HEK293T (cell line): ENCODE measurements around the gene PATE1.

Source experiments
- CTCF ChIA-PET: fragments of 350-600 bp; formaldehyde crosslinking; extraction: SDS; loops from one replicate; lab custom pipeline; 2021; ENCODE audit warnings: antibody characterized with exemption, inconsistent platforms; lab: Yijun Ruan, JAX
- POLR2A ChIA-PET: fragments of 350-600 bp; formaldehyde crosslinking; extraction: SDS; loops from one replicate; lab custom pipeline; 2020; ENCODE audit warnings: antibody characterized with exemption, inconsistent platforms; lab: Yijun Ruan, JAX
- DNase-seq: peaks from one replicate; pipeline ENCODE4 v3.0.0; 2012; ENCODE audit warnings: mixed read lengths; ENCODE audit errors: extremely low spot score
- ARNT ChIP-seq: fragments of 450-650 bp; IDR thresholded peaks from 2 replicates; pipeline ENCODE4 v1.6.1; 2017; ENCODE audit warnings: mild to moderate bottlenecking
- BHLHE40 ChIP-seq: fragments of 450-650 bp; IDR thresholded peaks from 2 replicates; pipeline ENCODE4 v1.6.1; 2016; ENCODE audit warnings: mild to moderate bottlenecking, moderate library complexity, borderline replicate concordance
- CTBP1 ChIP-seq: fragments of 450-650 bp; IDR thresholded peaks from 2 replicates; pipeline ENCODE4 v1.6.1; 2016; ENCODE audit warnings: borderline replicate concordance
- ELF4 ChIP-seq: fragments of 450-650 bp; IDR thresholded peaks from 2 replicates; pipeline ENCODE4 v1.6.1; 2017; ENCODE audit warnings: antibody characterized with exemption
- FOXA1 ChIP-seq: fragments of 450-650 bp; IDR thresholded peaks from 2 replicates; pipeline ENCODE4 v1.6.1; 2016; ENCODE audit warnings: mild to moderate bottlenecking
- FOXK2 ChIP-seq: fragments of 450-650 bp; IDR thresholded peaks from 2 replicates; pipeline ENCODE4 v1.6.1; 2016; ENCODE audit warnings: mild to moderate bottlenecking
- FOXM1 ChIP-seq: fragments of 450-650 bp; IDR thresholded peaks from 2 replicates; pipeline ENCODE4 v1.6.1; 2017; ENCODE audit warnings: mild to moderate bottlenecking, borderline replicate concordance
- HDGF ChIP-seq: fragments of 450-650 bp; IDR thresholded peaks from 2 replicates; pipeline ENCODE4 v1.6.1; 2017; ENCODE audit warnings: antibody characterized with exemption, borderline replicate concordance
- L3MBTL2 ChIP-seq: fragments of 450-650 bp; conservative IDR thresholded peaks from 2 replicates; pipeline ENCODE4 v1.6.1; 2016; ENCODE audit warnings: mild to moderate bottlenecking
- LEF1 ChIP-seq: fragments of 450-650 bp; IDR thresholded peaks from 2 replicates; pipeline ENCODE4 v1.6.1; 2017; ENCODE audit warnings: mild to moderate bottlenecking, borderline replicate concordance
- NFRKB ChIP-seq: fragments of 450-650 bp; IDR thresholded peaks from 2 replicates; pipeline ENCODE4 v1.6.1; 2016; ENCODE audit warnings: mild to moderate bottlenecking, moderate library complexity
- PKNOX1 ChIP-seq: fragments of 450-650 bp; IDR thresholded peaks from 2 replicates; pipeline ENCODE4 v1.6.1; 2016
- SP1 ChIP-seq: fragments of 450-650 bp; IDR thresholded peaks from 2 replicates; pipeline ENCODE4 v1.6.1; 2017
- SUZ12 ChIP-seq: fragments of 450-650 bp; IDR thresholded peaks from 2 replicates; pipeline ENCODE4 v1.6.1; 2016; ENCODE audit warnings: mild to moderate bottlenecking
- TARDBP ChIP-seq: fragments of 450-650 bp; IDR thresholded peaks from 2 replicates; pipeline ENCODE4 v1.6.1; 2016
- ZNF384 ChIP-seq: fragments of 450-650 bp; IDR thresholded peaks from 2 replicates; pipeline ENCODE4 v1.6.1; 2016

The PATE1 gene

DNA sequence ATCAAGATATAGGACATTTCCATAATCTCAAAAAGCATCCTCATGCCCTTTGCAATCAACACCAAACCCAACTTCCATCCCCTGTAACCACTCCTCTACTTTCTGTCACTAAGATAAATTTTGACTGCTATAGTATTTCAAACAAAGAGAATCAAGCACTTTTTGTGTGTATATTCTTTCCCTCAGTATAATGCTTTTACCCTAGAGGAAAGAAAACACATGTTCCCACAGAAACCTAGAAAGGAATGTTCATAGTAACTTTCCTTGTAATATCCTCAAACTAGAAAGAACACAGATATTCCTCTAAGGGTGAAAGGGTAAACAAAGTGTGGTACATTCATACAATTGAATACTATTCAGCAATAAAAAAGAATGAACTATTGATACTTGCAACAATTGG lies 5.5 kb upstream of the PATE1 start:
- ChIA-PET CTCF (interaction anchor here (0.6 kb wide), 1 partner anchor 81 kb away, joined by 4 read pairs; no protein-coding TSS in a partner anchor), POLR2A (no interaction called here)
- no peak for TF ChIP-seq HDGF
- TF ChIP-seq FOXM1 = no peak
- no peak for TF ChIP-seq L3MBTL2
- DNase-seq = no peak

DNA sequence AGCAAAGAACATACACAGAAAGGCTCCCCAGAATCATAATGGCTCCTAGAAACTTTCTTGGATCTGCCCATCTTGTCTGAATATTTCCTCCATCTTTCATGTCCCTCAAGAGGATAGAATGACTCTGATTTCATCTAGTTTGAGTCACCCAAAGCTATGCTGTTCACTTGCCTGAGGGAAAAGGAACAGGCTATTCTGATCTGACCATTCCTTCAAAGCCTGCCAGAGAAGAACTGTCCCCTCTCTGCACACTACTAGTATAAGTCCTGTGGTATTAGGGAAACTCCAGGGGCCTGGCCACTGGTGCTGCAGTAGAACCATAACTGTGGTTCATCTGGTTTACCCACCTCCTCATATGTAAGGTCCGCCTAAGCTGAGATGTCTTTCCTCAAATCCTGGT lies 2.4 kb upstream of the PATE1 start:
- no peak for DNase-seq
- ChIA-PET POLR2A (no interaction called here), CTCF (no interaction called here)
- TF ChIP-seq NFRKB (no peak), ARNT (no peak), SUZ12 (no peak), BHLHE40 (no peak), FOXK2 (no peak), FOXA1 (no peak), SP1 (no peak)

- DNase-seq = no peak
- TF ChIP-seq TARDBP (no peak), ELF4 (no peak), HDGF (no peak), SP1 (no peak), FOXM1 (no peak)
- ChIA-PET POLR2A (no interaction called here), CTCF (interaction anchor here (0.8 kb wide), 1 partner anchor 13 kb away, joined by 3 read pairs; no protein-coding TSS in a partner anchor)
These were observed 4.5 kb downstream of the PATE1 start for GRCh38 chr11:125750629-125751028.

- POLR2A ChIA-PET = no interaction called here
- CTCF ChIA-PET = no interaction called here
- no peak for DNase-seq
- TF ChIP-seq PKNOX1 = no peak
- no peak for TF ChIP-seq SUZ12
These were observed 10.0 kb downstream of the PATE1 start for GRCh38 chr11:125756050-125756449.

DNA sequence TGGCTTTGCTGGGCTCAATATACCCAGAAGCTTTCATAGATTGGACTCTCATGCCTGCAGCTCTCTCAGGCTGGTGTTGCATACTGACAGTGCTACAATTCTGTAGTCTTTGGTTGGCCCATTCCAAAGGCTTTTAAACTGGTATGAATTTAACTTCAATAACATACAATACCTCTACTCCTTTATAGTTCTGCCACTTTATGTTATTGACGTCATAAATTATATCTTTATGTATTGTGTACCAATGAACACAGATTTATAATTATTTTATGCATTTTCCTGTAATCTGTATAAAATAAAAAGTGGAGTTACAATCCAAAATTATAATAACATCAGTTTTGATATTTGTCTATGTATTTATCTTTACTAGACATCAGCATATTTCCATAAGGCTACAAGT lies 16.4 kb downstream of the PATE1 start:
- ChIA-PET CTCF (no interaction called here), POLR2A (no interaction called here)
- no peak for TF ChIP-seq NFRKB
- no peak for TF ChIP-seq L3MBTL2
- no peak for TF ChIP-seq ARNT
- no peak for TF ChIP-seq SP1
- no peak for TF ChIP-seq BHLHE40
- no peak for TF ChIP-seq TARDBP
- TF ChIP-seq SUZ12 = no peak
- TF ChIP-seq PKNOX1 = no peak
- TF ChIP-seq CTBP1 = no peak
- no peak for TF ChIP-seq FOXK2
- TF ChIP-seq ELF4 = no peak
- TF ChIP-seq HDGF = no peak
- no peak for TF ChIP-seq LEF1
- no peak for TF ChIP-seq ZNF384
- no peak for TF ChIP-seq FOXM1
- TF ChIP-seq FOXA1 = no peak
- no peak for DNase-seq

- ChIA-PET POLR2A (no interaction called here), CTCF (no interaction called here)
- TF ChIP-seq FOXK2 = no peak
- no peak for TF ChIP-seq FOXA1
- no peak for TF ChIP-seq SUZ12
- no peak for TF ChIP-seq ARNT
- no peak for TF ChIP-seq NFRKB
- TF ChIP-seq L3MBTL2 = no peak
- DNase-seq = no peak
These were observed 17.4 kb downstream of the PATE1 start for GRCh38 chr11:125763483-125763882.

DNA sequence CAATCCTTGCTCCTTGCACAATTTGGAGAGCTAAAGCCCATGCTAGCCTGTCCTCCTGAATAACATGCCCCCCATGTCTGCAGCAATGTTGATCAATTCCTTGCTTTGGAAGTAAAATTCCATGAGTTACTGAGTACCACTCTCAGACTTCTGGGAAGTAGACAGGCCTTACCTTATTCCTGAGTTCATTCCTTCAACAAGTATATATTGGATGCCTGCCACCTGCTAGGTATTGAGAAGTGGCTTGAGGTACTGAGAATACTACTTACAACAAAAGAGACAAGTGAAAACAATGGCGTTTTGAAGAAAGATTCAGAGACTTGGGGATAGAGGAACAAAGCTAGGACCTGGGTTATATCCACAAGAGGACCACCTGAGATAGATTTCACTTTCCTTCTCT lies 20.2 kb downstream of the PATE1 start:
- DNase-seq = no peak
- POLR2A ChIA-PET = no interaction called here
- CTCF ChIA-PET = no interaction called here
- TF ChIP-seq ELF4 (no peak), L3MBTL2 (no peak), FOXK2 (no peak), FOXA1 (no peak), PKNOX1 (no peak), HDGF (no peak), FOXM1 (no peak), ARNT (no peak), ZNF384 (no peak), SP1 (no peak), BHLHE40 (no peak), CTBP1 (no peak), LEF1 (no peak), TARDBP (no peak), NFRKB (no peak), SUZ12 (no peak)
